Right kidney (tissue), 1 donor: ENCODE measurements around the gene SERPIND1.

Experiments used
- DNase-seq: peaks from one replicate; pipeline ENCODE4 v3.0.0-alpha.2; 2016

Gene SERPIND1

DNA sequence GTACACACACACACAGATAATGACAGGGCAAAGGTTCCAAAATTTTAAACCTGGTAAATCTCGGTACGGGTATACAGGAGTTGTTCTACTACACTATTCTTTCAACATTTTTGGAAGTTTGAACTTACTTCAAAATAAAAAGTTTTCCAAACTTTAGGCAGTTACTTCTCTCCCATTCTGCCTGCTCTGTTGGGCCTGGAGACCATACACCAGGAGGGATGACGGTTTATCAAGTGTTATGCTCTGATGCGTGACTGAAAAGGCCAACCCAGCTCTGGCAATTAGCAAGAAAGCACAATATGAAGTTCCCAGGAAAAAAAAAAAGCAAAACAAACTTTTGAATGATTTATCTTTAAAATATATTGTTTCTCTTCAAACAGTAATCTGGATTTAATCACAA, 969 bp downstream of the SERPIND1 start:
- DNase-seq: no peak

DNA sequence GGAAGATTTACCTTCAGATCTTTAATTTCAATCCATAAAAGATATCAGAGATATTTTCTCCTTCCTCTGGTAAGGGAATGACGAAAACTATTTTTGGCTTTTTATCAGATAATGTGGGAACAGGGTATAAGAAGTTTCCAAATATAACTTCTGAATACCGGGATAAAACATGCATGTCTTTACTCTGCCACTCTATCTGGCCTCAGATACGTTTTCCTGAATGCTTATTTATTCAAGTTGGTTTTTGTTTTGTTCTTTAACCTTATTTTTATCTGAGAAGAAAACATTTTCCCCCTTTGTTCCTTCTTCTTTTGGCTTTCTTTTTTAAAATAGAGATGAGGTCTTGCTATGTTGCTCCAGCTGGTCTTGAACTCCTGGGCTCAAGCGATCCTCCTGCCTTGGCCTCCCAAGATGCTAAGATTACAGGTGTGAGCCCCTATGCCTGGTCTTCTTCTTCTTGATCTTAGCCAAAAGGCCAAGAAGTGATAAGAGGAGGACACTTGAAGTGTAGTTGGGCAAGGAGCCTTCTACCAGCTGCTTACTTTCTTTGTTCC, 1.5 kb downstream of the SERPIND1 start:
- no peak for DNase-seq

DNA sequence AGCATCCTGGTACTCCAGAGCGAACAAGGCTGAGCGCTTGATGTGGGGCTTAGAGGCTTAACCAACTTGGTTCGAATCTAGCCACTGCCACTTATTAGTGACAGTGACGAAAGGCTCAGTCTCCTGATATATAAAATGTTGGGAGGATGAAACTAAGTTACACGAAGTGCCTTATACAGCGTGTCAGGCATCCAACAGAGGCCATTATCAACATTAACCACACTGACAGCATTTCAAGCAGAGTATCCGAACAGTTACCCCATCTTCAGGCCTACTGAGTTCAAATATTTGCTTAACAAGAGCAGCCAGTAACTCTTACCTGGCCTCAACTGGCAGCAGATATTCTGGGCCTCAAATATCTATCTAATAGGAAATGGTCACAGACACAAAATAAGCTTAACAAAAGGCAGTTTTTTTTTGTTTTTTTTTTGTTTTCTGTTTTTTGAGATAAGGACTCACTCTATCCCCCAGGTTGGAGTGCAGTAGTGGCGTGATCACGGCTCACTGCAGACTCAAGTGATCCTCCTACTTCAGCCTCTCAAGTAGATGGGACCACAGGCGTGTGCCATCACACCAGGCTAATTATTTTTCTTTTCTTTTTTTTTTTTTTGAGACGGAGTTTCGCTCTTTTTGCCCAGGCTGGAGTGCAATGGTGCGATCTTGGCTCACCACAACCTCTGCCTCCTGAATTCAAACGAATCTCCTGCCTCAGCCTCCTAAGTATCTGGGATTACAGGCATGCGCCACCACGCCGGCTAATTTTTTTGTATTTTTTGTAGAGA, 2.9 kb downstream of the SERPIND1 start:
- no peak for DNase-seq

GRCh38 chr22:20777420-20778177, 3.7 kb downstream of the SERPIND1 start:
- DNase-seq: no peak

DNA sequence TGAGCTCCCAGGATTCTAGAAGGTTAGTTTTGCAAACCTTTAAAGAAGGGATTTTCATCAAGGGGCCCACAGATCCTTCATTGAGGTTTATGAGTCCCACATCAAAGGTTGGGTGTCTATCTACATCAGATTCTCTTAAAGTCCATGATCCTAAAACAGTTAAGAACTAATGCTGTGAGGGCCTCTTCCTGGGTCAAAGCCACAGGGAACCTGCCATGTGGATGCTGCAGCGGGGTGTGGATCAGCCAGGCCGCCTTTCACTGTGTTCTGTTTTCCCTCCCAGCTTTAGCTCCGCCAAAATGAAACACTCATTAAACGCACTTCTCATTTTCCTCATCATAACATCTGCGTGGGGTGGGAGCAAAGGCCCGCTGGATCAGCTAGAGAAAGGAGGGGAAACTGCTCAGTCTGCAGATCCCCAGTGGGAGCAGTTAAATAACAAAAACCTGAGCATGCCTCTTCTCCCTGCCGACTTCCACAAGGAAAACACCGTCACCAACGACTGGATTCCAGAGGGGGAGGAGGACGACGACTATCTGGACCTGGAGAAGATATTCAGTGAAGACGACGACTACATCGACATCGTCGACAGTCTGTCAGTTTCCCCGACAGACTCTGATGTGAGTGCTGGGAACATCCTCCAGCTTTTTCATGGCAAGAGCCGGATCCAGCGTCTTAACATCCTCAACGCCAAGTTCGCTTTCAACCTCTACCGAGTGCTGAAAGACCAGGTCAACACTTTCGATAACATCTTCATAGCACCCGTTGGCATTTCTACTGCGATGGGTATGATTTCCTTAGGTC, 5.3 kb downstream of the SERPIND1 start:
- no peak for DNase-seq

DNA sequence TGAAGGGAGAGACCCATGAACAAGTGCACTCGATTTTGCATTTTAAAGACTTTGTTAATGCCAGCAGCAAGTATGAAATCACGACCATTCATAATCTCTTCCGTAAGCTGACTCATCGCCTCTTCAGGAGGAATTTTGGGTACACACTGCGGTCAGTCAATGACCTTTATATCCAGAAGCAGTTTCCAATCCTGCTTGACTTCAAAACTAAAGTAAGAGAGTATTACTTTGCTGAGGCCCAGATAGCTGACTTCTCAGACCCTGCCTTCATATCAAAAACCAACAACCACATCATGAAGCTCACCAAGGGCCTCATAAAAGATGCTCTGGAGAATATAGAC, 5.9 kb downstream of the SERPIND1 start:
- DNase-seq: no peak

DNA sequence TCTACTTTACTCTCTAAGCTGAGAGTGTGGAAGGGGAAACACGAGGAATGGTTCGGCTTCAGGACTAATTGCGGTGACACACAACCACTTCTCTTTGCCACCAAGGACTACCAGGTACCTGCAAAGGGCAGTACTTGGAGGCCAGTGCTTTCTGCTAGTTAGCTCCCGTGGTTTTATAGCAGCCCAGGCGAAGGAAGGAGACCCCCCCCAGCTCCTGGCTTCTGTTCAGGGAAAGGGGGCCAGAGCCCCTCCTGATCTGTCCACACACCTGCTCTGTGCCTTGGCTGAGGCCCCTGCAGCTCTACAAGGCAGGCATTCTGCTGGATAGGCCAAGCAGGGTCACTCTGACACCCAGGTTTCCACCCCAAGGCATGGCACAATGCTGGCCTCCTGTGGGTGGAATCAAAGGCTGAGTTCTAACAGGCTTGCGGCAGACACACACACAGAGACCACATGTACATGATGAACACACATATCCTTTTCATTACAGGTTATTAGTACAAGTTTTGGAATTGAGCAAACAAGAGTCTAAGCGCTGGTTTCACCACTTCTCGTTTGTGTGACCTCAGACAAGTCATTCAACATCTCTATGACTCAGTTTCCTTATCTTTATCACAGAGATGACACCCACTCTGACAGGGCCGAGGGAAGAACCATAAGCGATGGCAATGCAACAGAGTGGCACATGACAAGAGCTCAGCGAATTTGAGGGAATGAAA, 7.5 kb downstream of the SERPIND1 start:
- no peak for DNase-seq

- DNase-seq: no peak
Measured at GRCh38 chr22:20782083-20782482, 8.2 kb downstream of the SERPIND1 start.

GRCh38 chr22:20782596-20783299, 8.8 kb downstream of the SERPIND1 start:
- no peak for DNase-seq

DNA sequence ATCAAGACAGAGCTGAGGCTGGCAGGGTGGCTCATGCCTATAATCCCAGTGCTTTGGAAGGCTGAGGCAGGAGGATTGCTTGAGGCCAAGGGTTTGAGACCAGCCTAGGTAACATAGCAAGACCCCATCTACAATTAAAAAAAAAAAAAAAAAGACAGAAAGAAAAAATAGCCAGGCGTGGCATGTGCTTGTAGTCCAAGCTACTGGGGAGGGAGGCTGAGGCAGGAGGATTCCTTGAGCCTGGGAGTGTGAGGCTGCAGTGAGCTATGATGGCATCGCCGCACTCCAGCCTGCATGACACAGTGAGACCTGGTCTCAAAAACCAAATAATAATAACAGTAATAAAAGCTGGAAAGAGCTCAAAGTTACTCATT, 9.4 kb downstream of the SERPIND1 start:
- DNase-seq: no peak

DNA sequence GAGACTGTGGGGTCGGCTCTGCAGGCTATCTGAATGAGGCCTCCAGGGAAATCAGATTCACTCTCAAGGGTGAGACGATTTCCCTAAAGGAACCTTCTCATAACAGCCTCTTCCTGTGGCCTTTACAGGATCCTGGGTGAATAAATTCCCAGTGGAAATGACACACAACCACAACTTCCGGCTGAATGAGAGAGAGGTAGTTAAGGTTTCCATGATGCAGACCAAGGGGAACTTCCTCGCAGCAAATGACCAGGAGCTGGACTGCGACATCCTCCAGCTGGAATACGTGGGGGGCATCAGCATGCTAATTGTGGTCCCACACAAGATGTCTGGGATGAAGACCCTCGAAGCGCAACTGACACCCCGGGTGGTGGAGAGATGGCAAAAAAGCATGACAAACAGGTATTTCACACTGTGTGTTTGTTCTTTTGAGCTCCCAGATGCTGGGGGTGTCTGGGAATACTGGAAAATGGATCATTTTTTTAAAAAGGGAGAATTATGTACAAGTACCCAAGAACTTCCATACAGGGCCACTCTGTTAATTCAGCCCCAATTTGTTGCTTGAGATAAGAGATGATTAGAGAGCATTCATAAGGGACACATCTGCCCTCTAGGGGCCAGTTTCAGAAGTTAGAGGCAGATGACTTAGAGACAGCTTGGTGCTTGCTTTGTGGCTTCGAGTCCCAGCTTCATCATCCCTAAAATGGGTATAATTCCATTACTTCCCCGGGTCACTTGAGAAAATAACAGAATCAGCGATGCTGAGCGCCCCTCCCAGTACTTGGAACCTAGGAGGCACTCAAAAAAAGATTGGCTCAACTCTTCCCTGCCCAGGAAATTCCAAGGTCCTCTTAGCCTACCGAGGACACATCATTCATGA, 10.2 kb downstream of the SERPIND1 start:
- no peak for DNase-seq

GRCh38 chr22:20785415-20785814, 11.5 kb downstream of the SERPIND1 start:
- DNase-seq: no peak

DNA sequence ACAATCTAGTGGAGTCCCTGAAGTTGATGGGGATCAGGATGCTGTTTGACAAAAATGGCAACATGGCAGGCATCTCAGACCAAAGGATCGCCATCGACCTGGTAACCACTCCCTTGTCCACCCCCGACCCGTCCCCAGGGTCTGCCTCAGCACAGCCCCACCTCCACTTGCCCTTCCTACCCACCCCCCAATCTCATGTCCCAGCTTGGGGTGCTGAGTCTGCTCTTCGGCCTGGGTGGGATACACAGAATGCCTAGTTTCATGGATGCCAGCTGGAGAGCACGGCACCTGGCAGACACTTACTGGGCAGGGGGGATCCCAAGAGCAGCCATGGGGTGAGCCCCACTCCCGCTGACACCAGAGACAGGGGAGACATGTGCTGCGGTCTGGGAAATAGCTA, 12.1 kb downstream of the SERPIND1 start:
- DNase-seq: no peak

DNA sequence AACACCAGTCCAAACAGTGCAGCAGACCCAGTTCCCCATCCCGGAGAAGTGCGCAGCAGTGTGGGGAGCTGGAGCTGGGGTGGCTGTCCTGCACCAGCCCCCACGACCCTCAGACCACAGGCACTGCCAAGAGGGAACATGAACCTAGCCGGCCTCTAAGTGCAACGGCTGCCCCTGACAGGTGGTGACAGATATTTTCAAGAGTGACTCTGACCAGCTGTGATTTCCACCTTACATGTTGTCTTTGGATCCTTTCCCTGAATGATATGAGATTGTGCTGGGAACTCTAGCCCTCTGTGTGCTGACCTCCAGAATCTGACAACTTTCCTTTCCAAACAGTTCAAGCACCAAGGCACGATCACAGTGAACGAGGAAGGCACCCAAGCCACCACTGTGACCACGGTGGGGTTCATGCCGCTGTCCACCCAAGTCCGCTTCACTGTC, 12.6 kb downstream of the SERPIND1 start:
- no peak for DNase-seq

DNA sequence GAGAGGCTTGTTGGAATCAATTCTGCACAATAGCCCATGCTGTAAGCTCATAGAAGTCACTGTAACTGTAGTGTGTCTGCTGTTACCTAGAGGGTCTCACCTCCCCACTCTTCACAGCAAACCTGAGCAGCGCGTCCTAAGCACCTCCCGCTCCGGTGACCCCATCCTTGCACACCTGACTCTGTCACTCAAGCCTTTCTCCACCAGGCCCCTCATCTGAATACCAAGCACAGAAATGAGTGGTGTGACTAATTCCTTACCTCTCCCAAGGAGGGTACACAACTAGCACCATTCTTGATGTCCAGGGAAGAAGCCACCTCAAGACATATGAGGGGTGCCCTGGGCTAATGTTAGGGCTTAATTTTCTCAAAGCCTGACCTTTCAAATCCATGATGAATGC, 13.3 kb downstream of the SERPIND1 start:
- DNase-seq: no peak

- no peak for DNase-seq
Measured at GRCh38 chr22:20787746-20788626, 14.1 kb downstream of the SERPIND1 start.

DNA sequence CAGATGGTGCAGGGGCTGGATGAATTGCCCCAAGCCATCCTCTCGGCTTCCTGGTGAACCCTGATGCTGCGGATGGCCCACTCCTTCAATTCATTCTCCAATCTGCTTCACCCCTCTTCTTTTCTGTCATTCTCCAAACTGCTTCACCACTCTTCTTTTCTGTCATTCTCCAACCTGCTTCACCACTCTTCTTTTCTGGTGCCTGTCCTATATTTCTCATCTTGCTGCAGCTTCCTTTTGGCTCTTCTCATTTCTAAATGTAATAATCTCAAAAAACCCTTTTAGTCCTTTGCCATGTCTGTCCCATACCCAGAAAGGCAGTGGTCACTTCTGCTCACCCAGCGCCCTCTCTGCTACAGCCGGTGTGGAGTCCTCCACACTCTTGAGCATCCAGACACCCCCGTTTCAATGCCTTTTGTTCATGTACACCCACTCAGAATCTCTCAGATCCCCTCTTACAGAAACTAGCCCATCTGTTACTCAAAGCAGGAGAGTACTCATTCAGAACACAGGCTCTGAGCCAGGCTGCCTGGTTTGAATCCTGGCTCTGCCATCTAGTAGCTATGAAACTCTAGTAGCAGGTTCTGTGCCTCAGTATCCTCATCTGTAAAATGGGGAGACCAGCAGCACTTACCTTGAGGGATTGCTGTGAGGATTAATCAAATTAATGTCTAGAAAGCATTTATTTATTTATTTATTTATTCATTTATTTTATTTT, 14.9 kb downstream of the SERPIND1 start:
- no peak for DNase-seq

DNA sequence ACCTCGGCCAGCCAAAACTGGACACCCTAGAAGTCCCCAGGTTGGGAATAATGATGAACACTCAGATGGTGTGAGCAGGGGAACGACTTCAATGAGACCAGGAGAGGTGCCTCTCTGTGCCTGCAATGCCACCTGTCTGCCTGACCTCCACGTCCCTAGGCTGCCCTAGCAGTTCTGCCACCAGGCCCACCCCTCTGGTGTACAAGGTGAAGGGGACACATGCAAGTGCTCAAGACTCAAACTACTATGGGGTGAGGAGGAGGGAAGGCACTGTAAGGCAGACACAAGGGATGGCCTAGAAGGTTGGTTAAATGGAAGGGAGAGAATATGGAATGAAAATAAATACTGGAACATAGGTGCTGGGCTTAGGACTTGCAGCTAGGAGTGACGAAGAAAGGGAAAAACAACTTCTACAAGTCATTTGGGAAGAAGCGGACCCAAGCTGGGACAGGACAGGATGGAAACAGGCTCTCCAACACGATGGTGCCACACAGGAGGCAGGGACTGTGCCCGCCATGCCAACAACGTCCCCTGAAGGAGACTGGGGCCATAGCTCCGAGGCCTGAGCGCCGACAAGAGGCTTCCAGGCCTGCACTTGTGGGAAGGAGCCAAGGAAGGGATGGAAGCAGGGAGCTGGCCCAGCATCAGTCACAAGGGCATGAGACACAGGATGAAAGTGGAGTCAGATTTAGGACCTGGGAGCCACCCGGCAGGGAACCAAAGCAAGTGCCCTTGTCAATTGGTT, 18.5 kb downstream of the SERPIND1 start:
- no peak for DNase-seq
